Aorta (tissue), 5 donors: Measurements from ENCODE around the gene ENGASE. TPM values are rescaled to one million over a fixed set of nuclear protein-coding genes. Genes with fewer than 3 reads are reported as not detected.

Source experiments
- ATAC-seq: fragments of 200-7000 bp; cut with Tn5 transposase; one replicate; pipeline ENCODE4 v1.9.1; 2022; ENCODE audit warnings: moderate library complexity; ENCODE audit not compliant: low FRiP score
- DNase-seq, 2 donors: peaks; one replicate each; pipeline ENCODE4 v3.0.0-alpha.2; 2020
- H3K27ac ChIP-seq, 2 donors: one replicate each; pipeline ENCODE4 v1.5.1; 2013; ENCODE audit warnings: low read length in 2 of 2, mild to moderate bottlenecking in 2 of 2, moderate library complexity in 2 of 2, control low read depth in 1 of 2, inconsistent platforms in 1 of 2, low read depth in 1 of 2
- H3K27me3 ChIP-seq, 2 donors: one replicate each; pipeline ENCODE4 v1.6.1; 2013; ENCODE audit warnings: control low read depth in 1 of 2, low read length in 1 of 2, mild to moderate bottlenecking in 1 of 2, moderate library complexity in 1 of 2; ENCODE audit not compliant: insufficient read depth in 2 of 2, control insufficient read depth in 1 of 2
- H3K36me3 ChIP-seq, 2 donors: one replicate each; pipeline ENCODE4 v1.6.1; 2013; ENCODE audit warnings: control low read depth in 1 of 2, low read length in 1 of 2, mild to moderate bottlenecking in 1 of 2; ENCODE audit not compliant: insufficient read depth in 2 of 2, control insufficient read depth in 1 of 2
- H3K4me1 ChIP-seq, 2 donors: one replicate each; pipeline ENCODE4 v1.6.1; 2013; ENCODE audit warnings: low read length in 2 of 2, control low read depth in 1 of 2, mild to moderate bottlenecking in 1 of 2, moderate library complexity in 1 of 2; ENCODE audit not compliant: insufficient read depth in 2 of 2, control insufficient read depth in 1 of 2
- H3K4me3 ChIP-seq, 2 donors: one replicate each; pipeline ENCODE4 v1.5.1; 2013; ENCODE audit warnings: low read length in 2 of 2, control low read depth in 1 of 2, mild to moderate bottlenecking in 1 of 2
- H3K9me3 ChIP-seq: one replicate; pipeline ENCODE4 v1.6.1; 2013; ENCODE audit warnings: mild to moderate bottlenecking, low read length; ENCODE audit not compliant: control insufficient read depth
- WGBS, 2 donors: extraction: QIAGEN DNeasy Blood & Tissue Kit; methylation state at CpG; one replicate each; pipeline ENCODE4 v1.1.7; 2013; 5-methylcytosine and 5-hydroxymethylcytosine counted together
- intact Hi-C, 2 donors: fragments of 100-400 bp; cut with DNase I; formaldehyde crosslinking; loops; one replicate each; pipeline versions ENCODE4 v1.14.2 to v1.15.0; 2022
- polyA plus RNA-seq, 2 donors: library from polyadenylated mRNA; stranded (reverse); fragments of 200-250 nt; gene quantifications; one replicate each; pipeline ENCODE4 v1.2.3, GENCODE V29; 2013
- total RNA-seq, 2 donors: library from RNA; stranded (reverse); fragmentation: NEBNext Ultra II Directional; extraction: Animal tissue kit (Norgen Biotek cat#: 25700); gene quantifications; one replicate each; pipeline ENCODE4 v1.2.1, GENCODE V29; 2021
- donor health status: healthy with polysubstance abuse.
- donor health status: Bipolar disorder and iron deficiency.
- donor health status: DM: no; HTN: no; CAD: no.
- donor health status: DM: no; HTN: no; CAD: no.
- donor health status: DM: yes; HTN: yes; CAD: no.

Gene ENGASE
- total and polyA plus RNA-seq, 4 donors, result 7.0 to 60.5 (median 51.6) TPM

GRCh38 chr17:79054200-79054960, 20.2 kb upstream of the ENGASE start:
- H3K36me3 ChIP-seq, result no peaks in the 10 kb centered on the region
- H3K27me3 ChIP-seq, result no peaks in the 10 kb centered on the region
- H3K9me3 ChIP-seq, result no peaks in the 10 kb centered on the region
- peaks cover 0 to 5% of the 10 kb centered on the region in 2 donors for H3K4me1 ChIP-seq
- H3K4me3 ChIP-seq, result no peak overlapping the region
- ATAC-seq (no peak), DNase-seq (no peak)
- 63 to 64% methylated on average over 2 of the region's 2 CpGs for WGBS, 2 donors
- intact Hi-C loops, result no loop called here
- peak overlapping the region; percentile 84 to 89 for H3K27ac ChIP-seq

- Histone ChIP-seq H3K36me3 (no peaks in the 10 kb centered on the region), H3K9me3 (no peaks in the 10 kb centered on the region), H3K4me1 (peaks cover 0 to 5% of the 10 kb centered on the region in 2 donors), H3K27ac (peak overlapping the region in 1 of 2 donors; percentile 84), H3K4me3 (no peak overlapping the region), H3K27me3 (no peaks in the 10 kb centered on the region)
- DNase-seq (peak in 1 of 2 donors; percentile 14), ATAC-seq (peak; percentile 63)
- intact Hi-C loops, result no loop called here
- WGBS, 2 donors, result 3 to 7% methylated on average over 5 of the region's 5 CpGs
Observed at GRCh38 chr17:79055197-79055596, 19.4 kb upstream of the ENGASE start.

GRCh38 chr17:79057737-79058385, 16.8 kb upstream of the ENGASE start:
- intact Hi-C loops, result no loop called here
- Histone ChIP-seq H3K27ac (no peak overlapping the region), H3K27me3 (no peaks in the 10 kb centered on the region), H3K4me1 (peaks cover 0 to 4% of the 10 kb centered on the region in 2 donors), H3K36me3 (no peaks in the 10 kb centered on the region), H3K4me3 (no peak overlapping the region), H3K9me3 (no peaks in the 10 kb centered on the region)
- ATAC-seq, result no peak
- DNase-seq, result peak; percentile 29 to 49
- WGBS, 2 donors, result 90 to 93% methylated on average over 10 of the region's 10 CpGs

GRCh38 chr17:79062691-79063090, 11.9 kb upstream of the ENGASE start:
- intact Hi-C loops, result no loop called here
- WGBS, 2 donors, result 90 to 93% methylated on average over 7 of the region's 7 CpGs
- Histone ChIP-seq H3K9me3 (no peaks in the 10 kb centered on the region), H3K36me3 (no peaks in the 10 kb centered on the region), H3K27ac (no peak overlapping the region), H3K27me3 (no peaks in the 10 kb centered on the region), H3K4me3 (no peak overlapping the region), H3K4me1 (no peaks in the 10 kb centered on the region)
- ATAC-seq, result no peak
- peak in 1 of 2 donors; percentile 21 for DNase-seq

- Histone ChIP-seq H3K36me3 (no peaks in the 10 kb centered on the region), H3K27ac (no peak overlapping the region), H3K9me3 (no peaks in the 10 kb centered on the region), H3K4me1 (no peaks in the 10 kb centered on the region), H3K27me3 (no peaks in the 10 kb centered on the region), H3K4me3 (no peak overlapping the region)
- no peak for ATAC-seq
- intact Hi-C loops, result no loop called here
- 68% methylated on average over 4 of the region's 4 CpGs for WGBS, 2 donors
- peak; percentile 38 to 40 for DNase-seq
Observed at GRCh38 chr17:79064026-79064425, 10.6 kb upstream of the ENGASE start.

GRCh38 chr17:79065105-79065670, 9.4 kb upstream of the ENGASE start:
- H3K4me3 ChIP-seq, result no peak overlapping the region
- ATAC-seq, result peak; percentile 69
- WGBS, 2 donors, result 43 to 45% methylated on average over 10 of the region's 10 CpGs
- no peaks in the 10 kb centered on the region for H3K4me1 ChIP-seq
- no peak overlapping the region for H3K27ac ChIP-seq
- DNase-seq, result peak; percentile 53 to 57
- H3K9me3 ChIP-seq, result no peaks in the 10 kb centered on the region
- no peaks in the 10 kb centered on the region for H3K36me3 ChIP-seq
- no peaks in the 10 kb centered on the region for H3K27me3 ChIP-seq
- intact Hi-C loops, result no loop called here

- no peak overlapping the region for H3K27ac ChIP-seq
- intact Hi-C loops, result loop anchor here in 1 of 2 donors (2.0 kb wide), 1 partner anchor 16 kb away; no protein-coding TSS in a partner anchor
- H3K4me1 ChIP-seq, result no peaks in the 10 kb centered on the region
- no peaks in the 10 kb centered on the region for H3K9me3 ChIP-seq
- H3K36me3 ChIP-seq, result no peaks in the 10 kb centered on the region
- 89 to 92% methylated on average over 6 of the region's 6 CpGs for WGBS, 2 donors
- no peaks in the 10 kb centered on the region for H3K27me3 ChIP-seq
- DNase-seq, result peak; percentile 27 to 33
- no peak overlapping the region for H3K4me3 ChIP-seq
- no peak for ATAC-seq
Observed at GRCh38 chr17:79066963-79067362, 7.7 kb upstream of the ENGASE start.

- ATAC-seq (no peak), DNase-seq (peak; percentile 30 to 57)
- Histone ChIP-seq H3K36me3 (no peaks in the 10 kb centered on the region), H3K9me3 (no peaks in the 10 kb centered on the region), H3K4me1 (no peaks in the 10 kb centered on the region), H3K4me3 (no peak overlapping the region), H3K27ac (no peak overlapping the region), H3K27me3 (no peaks in the 10 kb centered on the region)
- intact Hi-C loops, result loop anchor here (10.0 kb wide), 1 partner anchor 46 kb away; the partner anchor contains the start of gene C1QTNF1 (in 2 of the 2)
- WGBS, 2 donors, result 91 to 92% methylated on average over 9 of the region's 9 CpGs
Observed at GRCh38 chr17:79070266-79070880, 4.3 kb upstream of the ENGASE start.
